H1 (cell line): ENCODE results near the gene ABCC11. TPM values are rescaled to one million over a fixed set of nuclear protein-coding genes. Genes with fewer than 3 reads are reported as not detected.

Experiments used
- HDAC2 ChIP-seq, 2 experiments: fragments of 300-600 bp in 1 of 2; sonication (generic) in 1 of 2; IDR thresholded peaks; 2 replicates each; pipeline ENCODE4 v1.6.1; 2011 to 2012; ENCODE audit warnings: low read depth in 2 of 2, low read length in 2 of 2, mild to moderate bottlenecking in 2 of 2, moderate library complexity in 2 of 2, borderline replicate concordance in 1 of 2, inconsistent platforms in 1 of 2
- JUND ChIP-seq: IDR thresholded peaks from 2 replicates; pipeline ENCODE4 v1.6.1; 2011; ENCODE audit warnings: mild to moderate bottlenecking, improper control_type of control experiment, low read length
- KDM5A ChIP-seq: fragments of 200-600 bp; IDR thresholded peaks from 2 replicates; pipeline ENCODE4 v1.7.1; 2012; ENCODE audit warnings: mild to moderate bottlenecking, low read length, inconsistent platforms, mixed read lengths
- POLR2A ChIP-seq, 2 experiments: IDR thresholded peaks; 1 replicate in 1 of 2; 2 replicates in 1 of 2; pipeline ENCODE4 v1.6.1; 2011; ENCODE audit warnings: low read depth in 2 of 2, low read length in 2 of 2, mild to moderate bottlenecking in 2 of 2; ENCODE audit errors: control extremely low read depth in 1 of 2
- RNF2 ChIP-seq: fragments of 200-900, 300-1000 bp; sonication (generic); IDR thresholded peaks from 2 replicates; pipeline ENCODE4 v1.7.1; 2016; ENCODE audit warnings: borderline replicate concordance, low read depth, mild to moderate bottlenecking, antibody characterized with exemption, low read length; ENCODE audit not compliant: poor library complexity, severe bottlenecking; ENCODE audit errors: missing control alignments
- RXRA ChIP-seq: IDR thresholded peaks from 2 replicates; pipeline ENCODE4 v1.6.1; 2011; ENCODE audit warnings: low read depth, mild to moderate bottlenecking, low read length, moderate library complexity; ENCODE audit not compliant: insufficient read depth
- polyA plus RNA-seq, 7 experiments: library from polyadenylated mRNA; depleted of rRNA in 3 of 7; stranded (reverse) in 5 of 7; unstranded in 2 of 7; fragments of >200 nt in 5 of 7; fragments of 200-250 nt in 2 of 7; gene quantifications; 1 replicate in 5 of 7; 2 replicates in 1 of 7; 4 replicates in 1 of 7; pipeline versions ENCODE4 v1.2.1 to v1.2.3, GENCODE V29; 2011 to 2013; ENCODE audit warnings: missing spikeins in 2 of 7, mixed read lengths in 2 of 7
- total RNA-seq: library from RNA; stranded (reverse); fragmentation: NEBNext Ultra II Directional; extraction: Animal tissue kit (Norgen Biotek cat#: 25700); gene quantifications from 2 replicates; pipeline ENCODE4 v1.2.1, GENCODE V29; 2021
- TF ChIP-seq, protein P1 (sequence below): fragments of 300-600 bp; sonication (generic); IDR thresholded peaks from 2 replicates; pipeline ENCODE4 v1.7.1; 2012; ENCODE audit warnings: low read length, moderate library complexity, mild to moderate bottlenecking, inconsistent platforms; ENCODE audit not compliant: insufficient replicate concordance
- TF ChIP-seq, protein P2 (sequence below): IDR thresholded peaks from 2 replicates; pipeline ENCODE4 v1.6.1; 2012; ENCODE audit warnings: inconsistent platforms

The ABCC11 gene
- total and polyA plus RNA-seq, 2 of the 8 experiments (the other 6 are each of a cell fraction or from before 2014, with no cell fraction given), result 0.06 TPM; not detected in 1

DNA sequence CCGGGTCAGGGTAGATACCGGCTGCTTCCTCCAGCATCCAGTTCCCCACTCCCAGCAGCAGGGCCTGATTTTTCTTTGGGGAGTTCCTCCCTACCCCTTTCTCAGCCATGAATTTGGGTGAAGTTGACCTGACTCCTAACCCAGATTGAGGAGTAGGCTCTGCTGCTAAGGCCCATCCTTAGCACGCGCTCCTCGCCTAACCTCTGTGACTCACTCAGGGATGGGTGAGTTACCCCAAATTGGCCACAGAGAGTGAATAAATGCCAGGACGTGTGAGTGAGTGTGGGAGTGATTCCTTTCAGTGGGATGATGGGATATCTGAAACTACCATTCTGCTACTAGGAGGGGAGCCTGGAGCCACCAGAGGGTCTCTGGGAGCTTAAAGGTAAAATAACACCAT lies 62.7 kb downstream of the ABCC11 start (continued):
- TF ChIP-seq, protein P1, sequence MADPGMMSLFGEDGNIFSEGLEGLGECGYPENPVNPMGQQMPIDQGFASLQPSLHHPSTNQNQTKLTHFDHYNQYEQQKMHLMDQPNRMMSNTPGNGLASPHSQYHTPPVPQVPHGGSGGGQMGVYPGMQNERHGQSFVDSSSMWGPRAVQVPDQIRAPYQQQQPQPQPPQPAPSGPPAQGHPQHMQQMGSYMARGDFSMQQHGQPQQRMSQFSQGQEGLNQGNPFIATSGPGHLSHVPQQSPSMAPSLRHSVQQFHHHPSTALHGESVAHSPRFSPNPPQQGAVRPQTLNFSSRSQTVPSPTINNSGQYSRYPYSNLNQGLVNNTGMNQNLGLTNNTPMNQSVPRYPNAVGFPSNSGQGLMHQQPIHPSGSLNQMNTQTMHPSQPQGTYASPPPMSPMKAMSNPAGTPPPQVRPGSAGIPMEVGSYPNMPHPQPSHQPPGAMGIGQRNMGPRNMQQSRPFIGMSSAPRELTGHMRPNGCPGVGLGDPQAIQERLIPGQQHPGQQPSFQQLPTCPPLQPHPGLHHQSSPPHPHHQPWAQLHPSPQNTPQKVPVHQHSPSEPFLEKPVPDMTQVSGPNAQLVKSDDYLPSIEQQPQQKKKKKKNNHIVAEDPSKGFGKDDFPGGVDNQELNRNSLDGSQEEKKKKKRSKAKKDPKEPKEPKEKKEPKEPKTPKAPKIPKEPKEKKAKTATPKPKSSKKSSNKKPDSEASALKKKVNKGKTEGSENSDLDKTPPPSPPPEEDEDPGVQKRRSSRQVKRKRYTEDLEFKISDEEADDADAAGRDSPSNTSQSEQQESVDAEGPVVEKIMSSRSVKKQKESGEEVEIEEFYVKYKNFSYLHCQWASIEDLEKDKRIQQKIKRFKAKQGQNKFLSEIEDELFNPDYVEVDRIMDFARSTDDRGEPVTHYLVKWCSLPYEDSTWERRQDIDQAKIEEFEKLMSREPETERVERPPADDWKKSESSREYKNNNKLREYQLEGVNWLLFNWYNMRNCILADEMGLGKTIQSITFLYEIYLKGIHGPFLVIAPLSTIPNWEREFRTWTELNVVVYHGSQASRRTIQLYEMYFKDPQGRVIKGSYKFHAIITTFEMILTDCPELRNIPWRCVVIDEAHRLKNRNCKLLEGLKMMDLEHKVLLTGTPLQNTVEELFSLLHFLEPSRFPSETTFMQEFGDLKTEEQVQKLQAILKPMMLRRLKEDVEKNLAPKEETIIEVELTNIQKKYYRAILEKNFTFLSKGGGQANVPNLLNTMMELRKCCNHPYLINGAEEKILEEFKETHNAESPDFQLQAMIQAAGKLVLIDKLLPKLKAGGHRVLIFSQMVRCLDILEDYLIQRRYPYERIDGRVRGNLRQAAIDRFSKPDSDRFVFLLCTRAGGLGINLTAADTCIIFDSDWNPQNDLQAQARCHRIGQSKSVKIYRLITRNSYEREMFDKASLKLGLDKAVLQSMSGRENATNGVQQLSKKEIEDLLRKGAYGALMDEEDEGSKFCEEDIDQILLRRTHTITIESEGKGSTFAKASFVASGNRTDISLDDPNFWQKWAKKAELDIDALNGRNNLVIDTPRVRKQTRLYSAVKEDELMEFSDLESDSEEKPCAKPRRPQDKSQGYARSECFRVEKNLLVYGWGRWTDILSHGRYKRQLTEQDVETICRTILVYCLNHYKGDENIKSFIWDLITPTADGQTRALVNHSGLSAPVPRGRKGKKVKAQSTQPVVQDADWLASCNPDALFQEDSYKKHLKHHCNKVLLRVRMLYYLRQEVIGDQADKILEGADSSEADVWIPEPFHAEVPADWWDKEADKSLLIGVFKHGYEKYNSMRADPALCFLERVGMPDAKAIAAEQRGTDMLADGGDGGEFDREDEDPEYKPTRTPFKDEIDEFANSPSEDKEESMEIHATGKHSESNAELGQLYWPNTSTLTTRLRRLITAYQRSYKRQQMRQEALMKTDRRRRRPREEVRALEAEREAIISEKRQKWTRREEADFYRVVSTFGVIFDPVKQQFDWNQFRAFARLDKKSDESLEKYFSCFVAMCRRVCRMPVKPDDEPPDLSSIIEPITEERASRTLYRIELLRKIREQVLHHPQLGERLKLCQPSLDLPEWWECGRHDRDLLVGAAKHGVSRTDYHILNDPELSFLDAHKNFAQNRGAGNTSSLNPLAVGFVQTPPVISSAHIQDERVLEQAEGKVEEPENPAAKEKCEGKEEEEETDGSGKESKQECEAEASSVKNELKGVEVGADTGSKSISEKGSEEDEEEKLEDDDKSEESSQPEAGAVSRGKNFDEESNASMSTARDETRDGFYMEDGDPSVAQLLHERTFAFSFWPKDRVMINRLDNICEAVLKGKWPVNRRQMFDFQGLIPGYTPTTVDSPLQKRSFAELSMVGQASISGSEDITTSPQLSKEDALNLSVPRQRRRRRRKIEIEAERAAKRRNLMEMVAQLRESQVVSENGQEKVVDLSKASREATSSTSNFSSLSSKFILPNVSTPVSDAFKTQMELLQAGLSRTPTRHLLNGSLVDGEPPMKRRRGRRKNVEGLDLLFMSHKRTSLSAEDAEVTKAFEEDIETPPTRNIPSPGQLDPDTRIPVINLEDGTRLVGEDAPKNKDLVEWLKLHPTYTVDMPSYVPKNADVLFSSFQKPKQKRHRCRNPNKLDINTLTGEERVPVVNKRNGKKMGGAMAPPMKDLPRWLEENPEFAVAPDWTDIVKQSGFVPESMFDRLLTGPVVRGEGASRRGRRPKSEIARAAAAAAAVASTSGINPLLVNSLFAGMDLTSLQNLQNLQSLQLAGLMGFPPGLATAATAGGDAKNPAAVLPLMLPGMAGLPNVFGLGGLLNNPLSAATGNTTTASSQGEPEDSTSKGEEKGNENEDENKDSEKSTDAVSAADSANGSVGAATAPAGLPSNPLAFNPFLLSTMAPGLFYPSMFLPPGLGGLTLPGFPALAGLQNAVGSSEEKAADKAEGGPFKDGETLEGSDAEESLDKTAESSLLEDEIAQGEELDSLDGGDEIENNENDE, result no peak
- TF ChIP-seq, protein P2, sequence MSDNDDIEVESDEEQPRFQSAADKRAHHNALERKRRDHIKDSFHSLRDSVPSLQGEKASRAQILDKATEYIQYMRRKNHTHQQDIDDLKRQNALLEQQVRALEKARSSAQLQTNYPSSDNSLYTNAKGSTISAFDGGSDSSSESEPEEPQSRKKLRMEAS, result no peak
- TF ChIP-seq KDM5A, result no peak
- TF ChIP-seq JUND, result no peak
- TF ChIP-seq RXRA, result no peak
- TF ChIP-seq HDAC2 (IDR thresholded peaks at IDR 0.05; ENCODE audit: borderline replicate concordance in 1 of 2, low read depth in 2 of 2, low read length in 2 of 2), result no peak
- no peak for TF ChIP-seq POLR2A (IDR thresholded peaks at IDR 0.05; ENCODE audit: control extremely low read depth in 1 of 2, low read depth in 2 of 2, low read length in 2 of 2)
- no peak for TF ChIP-seq RNF2
